Peyer's patch (tissue), 4 donors: ENCODE results near the gene ITGB5. TPM values are rescaled to one million over a fixed set of nuclear protein-coding genes. Genes with fewer than 3 reads are reported as not detected.

Experiments used
- DNase-seq, 3 donors: peaks; one replicate each; pipeline ENCODE4 v3.0.0-alpha.2; 2017 to 2019
- H3K27ac ChIP-seq, 4 donors: fragments of 200-600 bp; sonication (generic); one replicate each; pipeline ENCODE4 v1.5.1; 2016 to 2019
- H3K27me3 ChIP-seq, 2 donors: fragments of 200-600 bp; sonication (generic); one replicate each; pipeline ENCODE4 v1.5.1; 2019
- H3K36me3 ChIP-seq, 3 donors: fragments of 200-600 bp; sonication (generic); one replicate each; pipeline ENCODE4 v1.5.1; 2016 to 2019
- H3K4me1 ChIP-seq, 4 donors: fragments of 200-600 bp; sonication (generic); one replicate each; pipeline ENCODE4 v1.5.1; 2016 to 2019
- H3K4me3 ChIP-seq, 4 donors: fragments of 200-600 bp; sonication (generic); 1 replicate in 3 of 4; 2 replicates in 1 of 4; pipeline ENCODE4 v1.5.1; 2016 to 2019; ENCODE audit warnings: mild to moderate bottlenecking in 1 of 4
- H3K9me3 ChIP-seq, 4 donors: fragments of 200-600 bp; sonication (generic); one replicate each; pipeline ENCODE4 v1.5.1; 2016 to 2019; ENCODE audit warnings: mild to moderate bottlenecking in 1 of 4
- POLR2A ChIP-seq, 2 donors: fragments of 450-650 bp; IDR thresholded peaks; one replicate each; pipeline ENCODE4 v1.5.1; 2017; ENCODE audit warnings: antibody characterized with exemption in 2 of 2, mild to moderate bottlenecking in 2 of 2, moderate library complexity in 2 of 2
- total RNA-seq, 4 donors: library from RNA; depleted of rRNA; stranded (reverse); fragments of >200 nt; gene quantifications; one replicate each; pipeline ENCODE4 v1.1.0, GENCODE V29; 2016
- TF ChIP-seq, protein P1 (sequence below), 6 experiments: fragments of 450-650 bp in 4 of 6; fragments of 200-600 bp in 2 of 6; sonication (generic) in 1 of 6; IDR thresholded peaks; one replicate each; pipeline ENCODE4 v1.5.1; 2017 to 2019; ENCODE audit warnings: antibody characterized with exemption in 6 of 6, mild to moderate bottlenecking in 3 of 6, moderate library complexity in 1 of 6

ITGB5 gene
- total RNA-seq = 100 to 1,000 TPM in 3 of 4 donors, 10 to 100 TPM in 1; 79.5 to 143 (median 132) TPM

DNA sequence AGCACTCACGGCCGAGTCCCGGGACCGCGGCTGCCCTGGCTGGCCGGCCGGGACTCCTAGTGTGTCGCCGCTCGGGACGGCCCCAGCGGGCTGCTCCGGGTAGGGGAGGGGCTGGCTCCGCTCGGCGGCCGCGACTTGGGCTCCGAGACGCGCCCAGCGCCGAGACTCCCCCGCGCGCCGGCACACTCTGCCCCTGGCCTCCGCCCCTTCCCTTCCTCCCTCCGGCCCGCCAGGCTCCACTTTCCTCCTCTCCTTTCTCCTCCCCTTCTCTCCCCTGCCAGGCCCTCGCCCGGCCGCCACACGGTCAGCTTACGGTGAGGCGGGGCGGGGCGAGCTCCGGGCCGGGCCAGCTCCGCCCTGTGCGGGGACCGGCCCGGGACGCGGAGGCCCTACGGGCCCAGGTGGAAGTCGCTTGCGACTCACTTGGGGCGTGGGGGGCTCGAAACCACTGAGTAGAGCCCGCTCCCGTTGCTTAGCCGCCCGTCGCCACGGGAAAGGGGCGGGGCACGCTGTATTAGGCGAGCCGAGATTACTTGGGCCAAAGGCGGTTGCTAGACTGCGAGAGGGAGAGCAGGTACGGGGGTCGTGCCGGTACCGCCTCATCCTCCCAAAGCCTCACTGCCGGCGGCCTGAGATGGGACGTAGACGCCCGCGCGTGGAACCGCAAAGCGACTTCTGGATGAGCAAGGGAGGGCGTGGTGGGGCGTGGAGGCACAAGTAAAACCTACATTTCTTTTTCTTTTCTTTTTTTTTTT lies at the start of gene ITGB5:
Gene ITGB5 (minus strand): TSS at position 189 of the 755 bp plus-strand sequence. CDS start 365 bp downstream, outside the sequence.
- peak in 2 of 3 donors; percentile 81 to 89 for DNase-seq
- peaks cover 0 to 12% (median 0%) of the 10 kb centered on the region in 4 donors for H3K4me1 ChIP-seq
- peak; percentile 68 to 73 for TF ChIP-seq POLR2A (IDR thresholded peaks at IDR 0.05)
- TF ChIP-seq, protein P1, sequence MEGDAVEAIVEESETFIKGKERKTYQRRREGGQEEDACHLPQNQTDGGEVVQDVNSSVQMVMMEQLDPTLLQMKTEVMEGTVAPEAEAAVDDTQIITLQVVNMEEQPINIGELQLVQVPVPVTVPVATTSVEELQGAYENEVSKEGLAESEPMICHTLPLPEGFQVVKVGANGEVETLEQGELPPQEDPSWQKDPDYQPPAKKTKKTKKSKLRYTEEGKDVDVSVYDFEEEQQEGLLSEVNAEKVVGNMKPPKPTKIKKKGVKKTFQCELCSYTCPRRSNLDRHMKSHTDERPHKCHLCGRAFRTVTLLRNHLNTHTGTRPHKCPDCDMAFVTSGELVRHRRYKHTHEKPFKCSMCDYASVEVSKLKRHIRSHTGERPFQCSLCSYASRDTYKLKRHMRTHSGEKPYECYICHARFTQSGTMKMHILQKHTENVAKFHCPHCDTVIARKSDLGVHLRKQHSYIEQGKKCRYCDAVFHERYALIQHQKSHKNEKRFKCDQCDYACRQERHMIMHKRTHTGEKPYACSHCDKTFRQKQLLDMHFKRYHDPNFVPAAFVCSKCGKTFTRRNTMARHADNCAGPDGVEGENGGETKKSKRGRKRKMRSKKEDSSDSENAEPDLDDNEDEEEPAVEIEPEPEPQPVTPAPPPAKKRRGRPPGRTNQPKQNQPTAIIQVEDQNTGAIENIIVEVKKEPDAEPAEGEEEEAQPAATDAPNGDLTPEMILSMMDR (IDR thresholded peaks at IDR 0.05) = peak in 1 of 6 experiments; percentile 12
- no peaks in the 10 kb centered on the region for H3K9me3 ChIP-seq
- peak within 1 kb of the TSS; percentile 64 to 96 (median 78) for H3K27ac ChIP-seq
- H3K36me3 ChIP-seq = no peaks in the 10 kb centered on the region
- no peaks in the 10 kb centered on the region for H3K27me3 ChIP-seq
- peak within 1 kb of the TSS; percentile 58 to 89 (median 66) for H3K4me3 ChIP-seq

GRCh38 chr3:124935794-124936542 lies 48.8 kb upstream of the ITGB5 start:
- TF ChIP-seq POLR2A (IDR thresholded peaks at IDR 0.05) = no peak
- TF ChIP-seq, protein P1 (IDR thresholded peaks at IDR 0.05) = no peak
- no peak overlapping the region for H3K4me3 ChIP-seq
- peak overlapping the region in 1 of 4 donors; percentile 25 for H3K27ac ChIP-seq
- H3K9me3 ChIP-seq = no peaks in the 10 kb centered on the region
- DNase-seq = no peak
- no peaks in the 10 kb centered on the region for H3K27me3 ChIP-seq
- H3K36me3 ChIP-seq = no peaks in the 10 kb centered on the region
- peaks cover 0 to 10% (median 0%) of the 10 kb centered on the region in 4 donors for H3K4me1 ChIP-seq

- Histone ChIP-seq H3K27me3 (no peaks in the 10 kb centered on the region), H3K36me3 (no peaks in the 10 kb centered on the region), H3K4me1 (peaks cover 0 to 10% (median 0%) of the 10 kb centered on the region in 4 donors), H3K9me3 (no peaks in the 10 kb centered on the region), H3K27ac (peak overlapping the region in 2 of 4 donors; percentile 65 to 85), H3K4me3 (peak overlapping the region in 1 of 4 donors; percentile 65)
- TF ChIP-seq POLR2A (IDR thresholded peaks at IDR 0.05) = no peak
- TF ChIP-seq, protein P1 (IDR thresholded peaks at IDR 0.05) = no peak
- DNase-seq = no peak
These were observed 48.1 kb upstream of the ITGB5 start for GRCh38 chr3:124935264-124935663.

GRCh38 chr3:124934577-124934976 lies 47.4 kb upstream of the ITGB5 start, which contains the start of gene MUC13:
Gene MUC13, minus strand, starts transcription at chr3:124934751. Its CDS starts 39 bp downstream, at chr3:124934712.
- Histone ChIP-seq H3K27ac (peak within 1 kb of the TSS in 3 of 4 donors; percentile 65 to 85 (median 68)), H3K4me3 (peak within 1 kb of the TSS in 3 of 4 donors; percentile 27 to 65 (median 62)), H3K4me1 (peaks cover 0 to 10% (median 0%) of the 10 kb centered on the region in 4 donors), H3K27me3 (no peaks in the 10 kb centered on the region), H3K9me3 (no peaks in the 10 kb centered on the region), H3K36me3 (no peaks in the 10 kb centered on the region)
- DNase-seq = no peak
- peak; percentile 81 to 94 for TF ChIP-seq POLR2A (IDR thresholded peaks at IDR 0.05)
- TF ChIP-seq, protein P1 (IDR thresholded peaks at IDR 0.05) = peak in 1 of 6 experiments; percentile 6
